RKO (cell line): ENCODE results near the gene FIGNL2.
"Not testable (repeated sequence)": the region's sequence is repeated elsewhere in the genome, so short reads cannot be mapped to it uniquely, and the experiment has no call there.

Experiments used
- DNase-seq: peaks from one replicate; pipeline ENCODE4 v3.0.0-alpha.2; 2016; ENCODE audit warnings: low spot score

The FIGNL2 gene

GRCh38 chr12:51848326-51848727 is at the start of gene FIGNL2:
FIGNL2 (minus strand) TSS chr12:51848718; CDS start chr12:51822413, 26,305 bp downstream.
- DNase-seq: no peak

- DNase-seq: no peak
Observed at GRCh38 chr12:51897181-51897580, 48.7 kb upstream of the FIGNL2 start.

- DNase-seq: no peak
Observed at GRCh38 chr12:51896236-51896635, 47.7 kb upstream of the FIGNL2 start.

- DNase-seq: no peak
Observed at GRCh38 chr12:51895378-51896135, 47.0 kb upstream of the FIGNL2 start.

- DNase-seq: no peak
Observed at GRCh38 chr12:51893786-51894185, 45.3 kb upstream of the FIGNL2 start.

GRCh38 chr12:51891843-51892242 is 43.3 kb upstream of the FIGNL2 start:
- DNase-seq: peak; percentile 34

- no peak for DNase-seq
Observed at GRCh38 chr12:51890511-51891171, 42.1 kb upstream of the FIGNL2 start.

GRCh38 chr12:51890133-51890464 is 41.6 kb upstream of the FIGNL2 start:
- DNase-seq: no peak

- DNase-seq: no peak
Observed at GRCh38 chr12:51889216-51890132, 41.0 kb upstream of the FIGNL2 start.

- no peak for DNase-seq
Observed at GRCh38 chr12:51888316-51889215, 40.0 kb upstream of the FIGNL2 start.

GRCh38 chr12:51887476-51888315 is 39.2 kb upstream of the FIGNL2 start, which contains the start of gene ANKRD33:
ANKRD33 (plus strand) TSS chr12:51888103; CDS start chr12:51888187, 84 bp downstream.
- DNase-seq: no peak

GRCh38 chr12:51886021-51886710 is 37.6 kb upstream of the FIGNL2 start:
- peak; percentile 89 for DNase-seq

- DNase-seq: not testable (repeated sequence)
Observed at GRCh38 chr12:51885294-51886020, 36.9 kb upstream of the FIGNL2 start.

- DNase-seq: peak; percentile 81
Observed at GRCh38 chr12:51884676-51885229, 36.2 kb upstream of the FIGNL2 start.

GRCh38 chr12:51883998-51884675 is 35.6 kb upstream of the FIGNL2 start:
- DNase-seq: no peak

GRCh38 chr12:51883295-51883694 is 34.8 kb upstream of the FIGNL2 start:
- no peak for DNase-seq

GRCh38 chr12:51879102-51879501 is 30.6 kb upstream of the FIGNL2 start:
- DNase-seq: no peak

GRCh38 chr12:51874486-51874885 is 26.0 kb upstream of the FIGNL2 start:
- no peak for DNase-seq
